ENCODE data around the gene KDM5C.

DNA sequence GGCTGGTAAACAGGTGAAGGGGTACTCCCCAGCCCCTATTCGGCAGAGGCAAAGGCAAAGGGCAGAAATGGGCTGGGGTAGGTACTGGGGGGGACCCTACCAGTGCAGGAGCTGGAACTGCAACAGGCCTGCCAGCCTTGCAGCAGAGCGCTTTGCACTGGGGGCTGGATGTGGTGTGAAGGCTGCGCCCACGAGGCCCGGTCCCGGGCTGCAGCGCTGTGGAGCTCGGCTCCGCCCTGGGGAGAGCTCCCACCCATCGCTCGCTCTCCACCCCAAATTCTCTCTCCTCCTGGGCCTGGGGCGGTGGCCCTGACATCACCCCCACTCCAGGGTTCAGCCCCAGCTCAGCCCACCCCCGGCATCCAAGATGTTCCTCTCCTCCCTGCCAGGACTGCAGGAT, 32.2 kb upstream of the KDM5C start:
- TF ChIP-seq, protein P1, sequence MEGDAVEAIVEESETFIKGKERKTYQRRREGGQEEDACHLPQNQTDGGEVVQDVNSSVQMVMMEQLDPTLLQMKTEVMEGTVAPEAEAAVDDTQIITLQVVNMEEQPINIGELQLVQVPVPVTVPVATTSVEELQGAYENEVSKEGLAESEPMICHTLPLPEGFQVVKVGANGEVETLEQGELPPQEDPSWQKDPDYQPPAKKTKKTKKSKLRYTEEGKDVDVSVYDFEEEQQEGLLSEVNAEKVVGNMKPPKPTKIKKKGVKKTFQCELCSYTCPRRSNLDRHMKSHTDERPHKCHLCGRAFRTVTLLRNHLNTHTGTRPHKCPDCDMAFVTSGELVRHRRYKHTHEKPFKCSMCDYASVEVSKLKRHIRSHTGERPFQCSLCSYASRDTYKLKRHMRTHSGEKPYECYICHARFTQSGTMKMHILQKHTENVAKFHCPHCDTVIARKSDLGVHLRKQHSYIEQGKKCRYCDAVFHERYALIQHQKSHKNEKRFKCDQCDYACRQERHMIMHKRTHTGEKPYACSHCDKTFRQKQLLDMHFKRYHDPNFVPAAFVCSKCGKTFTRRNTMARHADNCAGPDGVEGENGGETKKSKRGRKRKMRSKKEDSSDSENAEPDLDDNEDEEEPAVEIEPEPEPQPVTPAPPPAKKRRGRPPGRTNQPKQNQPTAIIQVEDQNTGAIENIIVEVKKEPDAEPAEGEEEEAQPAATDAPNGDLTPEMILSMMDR (IDR thresholded peaks at IDR 0.05): no peak
- TF ChIP-seq EP300 (IDR thresholded peaks at IDR 0.05): no peak
